Stimulated activated CD4-positive, alpha-beta T cell treated with anti-CD3 and anti-CD28 coated beads, Interleukin-15, amount 100 ng/mL, for 1 hour (primary cell): ENCODE measurements around the gene KCTD8.

Experiments used
- DNase-seq, 2 donors: peaks; one replicate each; pipeline ENCODE4 v3.0.0-alpha.2; 2020; ENCODE audit warnings: low read depth in 1 of 2, low spot score in 1 of 2

KCTD8 gene

DNA sequence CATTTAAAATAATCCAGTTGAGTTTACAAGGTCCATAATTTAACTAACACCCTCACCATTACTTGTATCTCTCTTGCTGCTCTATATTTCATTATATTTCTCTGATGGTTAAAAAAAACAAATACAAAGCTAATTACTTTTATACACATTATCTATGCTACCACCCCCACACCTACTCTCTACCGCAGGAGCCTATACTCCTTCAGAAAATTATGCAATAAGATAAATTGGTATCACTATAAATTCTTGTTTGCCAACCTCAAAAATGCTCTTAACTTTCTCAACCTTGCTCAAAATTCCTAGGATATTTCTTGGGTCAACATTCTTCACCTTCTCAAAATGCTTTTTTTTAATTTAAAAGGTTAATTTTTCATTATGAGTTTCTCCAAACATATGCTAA, 282.7 kb downstream of the KCTD8 start:
- DNase-seq, result no peak

GRCh38 chr4:44162538-44163270, 285.9 kb downstream of the KCTD8 start:
- no peak for DNase-seq

DNA sequence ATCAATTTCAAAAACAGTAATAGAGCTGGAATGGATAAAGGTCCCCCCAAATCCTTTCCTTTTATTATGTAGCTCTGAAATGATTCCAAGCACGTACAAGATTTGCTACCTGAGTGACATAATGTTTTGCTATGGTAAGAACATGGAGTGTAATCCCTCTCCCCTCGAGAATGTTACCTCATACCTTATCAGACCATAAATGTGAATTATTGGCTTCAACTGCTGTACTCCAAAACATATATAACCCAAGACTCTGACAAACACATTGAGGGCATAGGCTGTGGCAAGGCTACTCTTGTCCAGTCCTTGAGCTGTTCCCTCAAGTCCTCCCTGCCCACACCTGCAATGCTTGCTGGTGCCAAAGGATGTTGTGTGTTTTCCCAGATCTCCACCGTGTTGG, 286.9 kb downstream of the KCTD8 start:
- DNase-seq, result no peak

GRCh38 chr4:44160776-44161367, 287.7 kb downstream of the KCTD8 start:
- no peak for DNase-seq

GRCh38 chr4:44159991-44160390, 288.6 kb downstream of the KCTD8 start:
- DNase-seq, result no peak

GRCh38 chr4:44157611-44158277, 290.9 kb downstream of the KCTD8 start:
- no peak for DNase-seq

GRCh38 chr4:44150091-44150576, 298.5 kb downstream of the KCTD8 start:
- no peak for DNase-seq

DNA sequence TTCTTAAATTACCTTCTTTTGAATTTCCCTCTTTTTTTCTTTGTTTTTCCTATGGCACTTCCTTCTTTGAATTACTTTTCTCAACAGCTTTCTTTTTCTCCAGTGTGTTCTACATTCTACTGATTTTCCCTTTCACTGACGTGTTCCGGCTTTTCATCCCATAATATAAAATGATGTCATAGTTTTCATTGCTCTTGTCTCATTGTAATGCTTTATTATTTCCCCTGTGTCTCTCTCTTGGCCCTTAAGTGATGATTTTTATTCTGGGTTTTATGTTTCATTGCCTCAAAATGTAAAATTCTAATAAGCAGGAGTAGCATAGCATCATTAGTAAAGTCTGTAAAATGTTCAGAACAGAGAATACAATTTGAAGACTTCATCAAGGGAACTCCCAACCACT, 299.3 kb downstream of the KCTD8 start:
- DNase-seq, result no peak

GRCh38 chr4:44147571-44148075, 301.0 kb downstream of the KCTD8 start:
- DNase-seq, result no peak

GRCh38 chr4:44146516-44146915, 302.1 kb downstream of the KCTD8 start:
- no peak for DNase-seq

GRCh38 chr4:44145868-44146267, 302.7 kb downstream of the KCTD8 start:
- no peak for DNase-seq

GRCh38 chr4:44132526-44132925, 316.1 kb downstream of the KCTD8 start:
- no peak for DNase-seq
